ENCODE results near the gene ZMIZ2.
"Not testable (repeated sequence)": the region's sequence is repeated elsewhere in the genome, so short reads cannot be mapped to it uniquely, and the experiment has no call there.

Gene ZMIZ2

DNA sequence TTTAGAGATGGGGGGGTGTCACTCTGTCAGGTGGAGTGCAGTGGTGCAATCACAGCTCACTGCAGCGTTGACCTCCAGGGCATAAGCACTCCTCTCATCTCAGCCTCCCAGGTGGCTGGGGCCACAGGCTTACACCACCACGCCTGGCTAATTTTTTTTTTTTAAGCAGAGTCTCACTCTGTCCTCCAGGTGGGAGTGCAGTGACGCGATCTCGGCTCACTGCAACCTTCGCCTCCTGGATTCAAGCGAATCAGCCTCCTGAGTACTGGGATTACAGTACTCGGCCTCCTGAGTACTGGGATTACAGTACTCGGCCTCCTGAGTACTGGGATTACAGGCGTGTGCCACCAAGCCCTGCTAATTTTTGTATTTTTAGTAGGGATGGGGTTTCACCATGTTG lies 24.2 kb downstream of the ZMIZ2 start:
- no peak for DNase-seq

DNA sequence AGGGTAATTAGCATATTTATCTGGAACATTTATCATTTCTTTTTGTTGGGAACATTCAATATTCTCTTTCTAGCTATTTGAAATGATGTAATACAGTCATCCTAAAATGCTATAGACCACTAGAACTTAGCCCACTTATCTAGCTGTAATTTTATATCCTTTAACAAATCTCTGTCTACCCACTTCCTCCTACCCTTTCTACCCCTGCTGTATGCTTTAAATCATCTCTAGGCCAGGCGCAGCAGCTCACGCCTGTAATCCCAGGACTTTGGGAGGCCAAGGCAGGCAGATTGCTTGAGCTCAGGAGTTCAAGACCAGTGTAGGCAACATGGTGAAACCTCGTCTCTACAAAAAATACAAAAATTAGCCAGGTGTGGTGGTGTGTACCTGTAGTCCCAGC lies 25.8 kb downstream of the ZMIZ2 start:
- not testable (repeated sequence) for DNase-seq

- DNase-seq, result no peak
Observed at GRCh38 chr7:44775383-44776107, 26.9 kb downstream of the ZMIZ2 start.

DNA sequence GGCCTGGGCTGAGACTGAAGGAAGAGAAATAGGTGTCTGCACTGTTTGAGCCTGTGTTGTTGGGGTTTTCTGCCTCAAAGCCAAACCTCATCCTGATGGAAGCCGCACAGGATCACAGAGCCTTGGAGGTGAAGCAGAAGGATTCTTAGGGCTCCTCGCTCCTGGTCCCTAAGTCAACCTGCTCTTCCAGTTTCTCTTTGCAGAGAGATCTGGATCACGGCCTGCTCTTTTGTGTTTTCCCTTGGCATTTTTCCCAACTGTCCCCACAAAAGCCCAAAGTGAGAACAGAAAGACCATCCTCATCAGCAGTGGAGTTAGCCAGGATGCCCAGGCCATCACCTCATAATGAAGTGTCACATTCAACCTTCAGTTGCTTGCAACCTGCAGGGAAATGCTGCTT lies 27.6 kb downstream of the ZMIZ2 start:
- no peak for DNase-seq

DNA sequence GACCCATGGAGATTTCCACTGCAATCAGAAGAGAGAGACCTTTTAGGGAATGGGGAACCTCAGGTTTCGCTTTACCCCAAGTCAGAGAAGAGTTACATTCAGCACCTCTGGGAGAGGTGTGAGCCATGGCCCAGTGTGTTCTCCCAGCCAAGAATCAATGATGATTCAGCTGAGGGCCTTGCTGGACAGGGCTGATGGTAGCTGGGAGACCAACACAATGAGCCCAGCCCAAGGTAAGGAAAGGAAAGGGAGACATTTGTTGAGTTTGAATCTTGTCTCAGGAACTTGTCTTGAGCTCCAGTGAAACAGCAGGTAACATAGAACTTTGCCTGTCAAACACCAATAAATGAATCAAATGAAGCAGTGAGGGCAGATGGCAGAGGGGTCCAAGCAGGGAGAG lies 33.8 kb downstream of the ZMIZ2 start:
- no peak for DNase-seq

GRCh38 chr7:44783407-44783806 lies 34.8 kb downstream of the ZMIZ2 start:
- DNase-seq, result no peak

GRCh38 chr7:44784364-44784763 lies 35.7 kb downstream of the ZMIZ2 start:
- no peak for DNase-seq

DNA sequence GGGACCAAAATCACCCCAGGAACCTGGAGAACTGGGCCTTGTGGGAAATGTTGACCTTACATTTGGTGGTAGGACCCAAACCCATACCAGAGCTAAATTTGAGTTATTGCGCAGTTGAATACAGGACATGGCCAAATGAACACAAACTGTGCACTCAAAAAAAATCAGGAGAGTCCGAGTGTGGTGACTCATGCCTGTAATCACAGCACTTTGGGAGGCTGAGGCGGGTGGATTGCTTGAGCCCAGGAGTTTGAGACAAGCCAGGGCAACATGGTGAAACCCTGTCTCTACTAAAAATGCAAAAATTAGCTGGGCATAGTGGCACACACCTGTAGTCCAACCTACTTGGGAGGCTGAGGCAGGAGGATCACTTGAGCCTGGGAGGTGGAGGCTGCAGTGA lies 36.6 kb downstream of the ZMIZ2 start:
- DNase-seq, result not testable (repeated sequence)

GRCh38 chr7:44787041-44787440 lies 38.4 kb downstream of the ZMIZ2 start:
- no peak for DNase-seq

DNA sequence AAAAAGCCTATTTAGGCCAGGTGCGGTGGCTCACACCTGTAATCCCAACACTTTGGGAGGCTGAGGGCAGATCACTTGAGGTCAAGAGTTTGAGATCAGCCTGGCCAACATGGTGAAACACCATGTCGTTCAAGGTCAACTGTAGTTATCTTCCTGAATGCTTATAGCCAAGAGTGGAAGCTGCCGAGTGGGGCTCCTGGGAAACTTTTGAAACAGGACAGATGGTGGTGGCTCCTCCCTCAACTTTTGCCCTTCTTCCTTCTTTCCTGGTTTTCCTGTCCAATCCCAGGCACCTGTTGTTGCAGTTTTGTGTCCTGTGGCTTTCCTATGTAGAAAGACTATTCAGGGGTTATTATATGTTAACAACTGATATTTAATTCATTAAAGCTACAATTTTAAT lies 39.1 kb downstream of the ZMIZ2 start:
- DNase-seq, result no peak

- no peak for DNase-seq
Observed at GRCh38 chr7:44789990-44790389, 41.3 kb downstream of the ZMIZ2 start.

DNA sequence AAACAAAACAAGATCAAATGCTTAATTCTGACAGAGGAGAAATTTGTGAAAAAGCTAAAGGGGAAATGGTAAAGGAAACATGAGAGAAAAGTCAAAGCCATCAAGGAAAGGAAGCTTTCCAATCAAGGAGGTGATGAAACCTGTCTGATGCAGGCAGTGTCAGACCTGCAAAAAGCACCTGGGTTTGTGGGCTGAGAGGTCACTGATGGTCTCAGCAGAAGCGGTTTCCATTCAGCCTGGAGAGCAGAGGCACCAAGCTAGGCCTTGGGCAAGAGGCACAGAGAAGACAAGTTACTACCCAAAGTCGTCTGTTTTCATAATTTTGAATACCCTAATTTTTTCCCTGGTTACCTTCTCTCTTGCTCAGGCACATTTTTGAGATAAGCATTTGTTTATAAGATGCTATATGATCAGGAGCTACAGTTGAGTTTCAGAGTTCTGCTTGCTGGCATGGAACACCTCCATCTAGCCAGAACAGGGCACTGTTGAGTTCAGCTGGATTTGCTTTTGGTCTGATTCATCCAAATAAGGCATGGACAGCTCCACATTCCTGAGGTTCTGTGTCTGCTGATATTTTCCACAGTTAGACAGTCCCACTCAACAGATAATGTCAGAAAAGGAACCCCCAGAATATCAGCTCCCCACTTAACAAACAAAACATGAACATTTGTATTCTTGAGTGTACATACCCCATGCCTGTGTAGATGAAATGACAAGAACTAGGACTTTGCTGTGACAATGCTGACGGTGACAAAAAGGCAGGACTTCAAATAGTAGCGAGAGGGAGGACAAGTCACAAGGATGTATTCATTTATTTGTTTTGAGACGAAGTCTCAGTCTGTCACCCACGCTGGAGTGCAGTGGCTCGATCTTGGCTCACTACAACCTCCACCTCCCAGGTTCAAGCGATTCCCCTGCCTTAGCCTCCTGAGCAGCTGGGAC lies 42.9 kb downstream of the ZMIZ2 start:
- no peak for DNase-seq

- no peak for DNase-seq
Observed at GRCh38 chr7:44793919-44794318, 45.3 kb downstream of the ZMIZ2 start.

- no peak for DNase-seq
Observed at GRCh38 chr7:44794331-44794730, 45.7 kb downstream of the ZMIZ2 start.

GRCh38 chr7:44796034-44796503 lies 47.4 kb downstream of the ZMIZ2 start:
- DNase-seq, result peak; percentile 43

GRCh38 chr7:44796504-44797328 lies 48.1 kb downstream of the ZMIZ2 start, which contains the start of gene PPIA:
Gene PPIA (plus strand): TSS chr7:44796681. CDS start chr7:44796725, 44 bp downstream.
- peak; percentile 99 for DNase-seq

- peak; percentile 90 for DNase-seq
Observed at GRCh38 chr7:44797329-44798258, 48.9 kb downstream of the ZMIZ2 start.

DNA sequence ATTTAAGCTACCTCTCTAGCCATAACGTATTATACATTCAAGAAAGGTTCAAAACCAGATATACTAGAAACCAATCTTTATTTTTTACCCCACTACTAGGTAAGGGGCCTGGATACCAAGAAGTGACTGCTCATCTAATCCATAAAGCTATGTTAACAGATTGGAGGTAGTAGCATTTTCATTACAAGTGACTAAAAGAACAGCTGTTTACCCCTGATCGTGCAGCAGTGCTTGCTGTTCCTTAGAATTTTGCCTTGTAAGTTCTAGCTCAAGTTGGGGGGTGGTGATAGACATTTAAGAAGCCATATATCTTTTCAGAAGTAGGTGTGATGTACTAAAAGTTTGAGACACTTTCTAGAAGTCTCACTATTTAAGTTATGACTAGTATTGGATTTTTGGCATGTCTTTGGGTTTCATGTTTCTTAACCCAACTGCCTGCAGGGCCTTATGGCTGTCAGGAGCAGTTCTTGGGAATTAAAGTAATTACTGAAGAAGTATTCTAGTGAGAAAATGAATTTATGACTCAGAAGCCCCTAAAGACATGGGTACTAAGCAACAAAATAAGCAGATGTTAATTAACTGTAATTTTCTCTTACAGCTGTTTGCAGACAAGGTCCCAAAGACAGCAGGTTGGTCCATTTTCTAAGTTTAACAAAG lies 50.1 kb downstream of the ZMIZ2 start:
- DNase-seq, result no peak

GRCh38 chr7:44799939-44800338 lies 51.3 kb downstream of the ZMIZ2 start:
- DNase-seq, result no peak

GRCh38 chr7:44801890-44802289 lies 53.2 kb downstream of the ZMIZ2 start:
- DNase-seq, result no peak

DNA sequence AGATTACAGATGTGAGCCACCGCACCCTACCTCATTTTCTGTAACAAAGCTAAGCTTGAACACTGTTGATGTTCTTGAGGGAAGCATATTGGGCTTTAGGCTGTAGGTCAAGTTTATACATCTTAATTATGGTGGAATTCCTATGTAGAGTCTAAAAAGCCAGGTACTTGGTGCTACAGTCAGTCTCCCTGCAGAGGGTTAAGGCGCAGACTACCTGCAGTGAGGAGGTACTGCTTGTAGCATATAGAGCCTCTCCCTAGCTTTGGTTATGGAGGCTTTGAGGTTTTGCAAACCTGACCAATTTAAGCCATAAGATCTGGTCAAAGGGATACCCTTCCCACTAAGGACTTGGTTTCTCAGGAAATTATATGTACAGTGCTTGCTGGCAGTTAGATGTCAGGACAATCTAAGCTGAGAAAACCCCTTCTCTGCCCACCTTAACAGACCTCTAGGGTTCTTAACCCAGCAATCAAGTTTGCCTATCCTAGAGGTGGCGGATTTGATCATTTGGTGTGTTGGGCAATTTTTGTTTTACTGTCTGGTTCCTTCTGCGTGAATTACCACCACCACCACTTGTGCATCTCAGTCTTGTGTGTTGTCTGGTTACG lies 53.9 kb downstream of the ZMIZ2 start:
- no peak for DNase-seq
